Heart left ventricle (tissue), 16 donors: ENCODE measurements around the gene DNAJC3. TPM values are rescaled to one million over a fixed set of nuclear protein-coding genes. Genes with fewer than 3 reads are reported as not detected.
"Not testable (repeated sequence)": the region's sequence is repeated elsewhere in the genome, so short reads cannot be mapped to it uniquely, and the experiment has no call there.

Source experiments
- ATAC-seq, 4 donors: fragments of 200-7000 bp; cut with Tn5 transposase; one replicate each; pipeline ENCODE4 v1.9.1; 2020 to 2022; ENCODE audit warnings: moderate library complexity in 4 of 4, mild to moderate bottlenecking in 3 of 4, moderate number of reproducible peaks in 1 of 4
- DNase-seq, 5 donors: peaks; one replicate each; pipeline ENCODE4 v3.0.0-alpha.2; 2020
- H3K27ac ChIP-seq, 12 donors: fragments of 200-600 bp; sonication (generic) in 4 of 12; one replicate each; pipeline versions ENCODE4 v1.5.0 to v1.8.0; 2016 to 2022; ENCODE audit warnings: mild to moderate bottlenecking in 2 of 12
- H3K27me3 ChIP-seq, 9 donors: fragments of 200-600 bp; sonication (generic) in 2 of 9; one replicate each; pipeline versions ENCODE4 v1.5.1 to v1.8.0; 2016 to 2022; ENCODE audit warnings: mild to moderate bottlenecking in 3 of 9
- H3K36me3 ChIP-seq, 9 donors: fragments of 200-600 bp; sonication (generic) in 2 of 9; one replicate each; pipeline versions ENCODE4 v1.5.0 to v1.8.0; 2018 to 2022; ENCODE audit warnings: mild to moderate bottlenecking in 2 of 9
- H3K4me1 ChIP-seq, 12 donors: fragments of 200-600 bp; sonication (generic) in 4 of 12; one replicate each; pipeline versions ENCODE4 v1.5.0 to v1.8.0; 2016 to 2022; ENCODE audit warnings: mild to moderate bottlenecking in 3 of 12
- H3K4me3 ChIP-seq, 12 donors: fragments of 200-600 bp; sonication (generic) in 4 of 12; one replicate each; pipeline versions ENCODE4 v1.5.0 to v1.8.0; 2017 to 2022; ENCODE audit warnings: mild to moderate bottlenecking in 9 of 12, moderate library complexity in 4 of 12
- H3K9me3 ChIP-seq, 12 donors: fragments of 200-600 bp; sonication (generic) in 4 of 12; one replicate each; pipeline versions ENCODE4 v1.5.0 to v1.8.0; 2016 to 2022; ENCODE audit warnings: mild to moderate bottlenecking in 1 of 12
- CTCF ChIP-seq, 12 donors: fragments of 200-600 bp; sonication (generic) in 4 of 12; IDR thresholded peaks; one replicate each; pipeline versions ENCODE4 v1.5.0 to v1.8.0; 2018 to 2022; ENCODE audit warnings: antibody characterized with exemption in 12 of 12, mild to moderate bottlenecking in 5 of 12
- POLR2A ChIP-seq, 2 donors: fragments of 450-650 bp; IDR thresholded peaks; one replicate each; pipeline ENCODE4 v1.6.1; 2017; ENCODE audit warnings: antibody characterized with exemption in 2 of 2, mild to moderate bottlenecking in 2 of 2, moderate library complexity in 2 of 2
- WGBS, 4 donors: extraction: QIAGEN DNeasy Blood & Tissue Kit in 2 of 4; methylation state at CpG; one replicate each; pipeline versions ENCODE4 v1.1.5 to v1.1.7; 2013 to 2018; 5-methylcytosine and 5-hydroxymethylcytosine counted together
- intact Hi-C, 10 donors: fragments of 100-400 bp; cut with DNase I; formaldehyde crosslinking; loops; one replicate each; pipeline versions ENCODE4 v1.11.1 to v1.14.2; 2022
- polyA plus RNA-seq, 2 donors: library from polyadenylated mRNA; stranded (reverse); fragments of 200-250 nt; gene quantifications; one replicate each; pipeline ENCODE4 v1.2.3, GENCODE V29; 2013
- total RNA-seq, 9 donors: library from RNA; depleted of rRNA in 2 of 9; stranded (reverse); fragments of >200 nt in 2 of 9; fragmentation: NEBNext Ultra II Directional in 3 of 9; extraction: Animal tissue kit (Norgen Biotek cat#: 25700) in 3 of 9; gene quantifications; one replicate each; pipeline versions ENCODE4 v1.1.0 to v1.2.4, GENCODE V29; 2016 to 2023
- donor health status: ischemic (EF 13 %, LVEDD 7.1; RV severe dilation, severe dysfunction).
- donor health status: healthy with polysubstance abuse.
- donor health status: DM: no; HTN: yes; CAD: no.
- donor health status: DM: no; HTN: no; CAD: no.
- donor health status: ischemic (EF 25% LVEDD 6.9; RV normal size, moderate dysfunction).
- donor health status: ischemic (EF 25% LVEDD 5.7; RV mildly dilated, moderate dysfunction).
- donor health status: healthy.
- donor health status: DM: yes; HTN: yes; CAD: no.
- donor health status: ischemic (EF 35%, LVEDD 5.7; RV mildly dilated, moderate dysfunction).
- donor health status: nonischemic (EF 11% LVEDD 7.7; RV severe dilation, severe dysfunction).
- donor health status: DM: yes; HTN: yes; CAD: no.
- donor health status: PGD.
- donor health status: ischemic (EF 29% LVEDD 5.4; RV normal size, mild dysfunction).
- donor health status: nonischemic (EF 23%, LVEDD 6.1; RV moderate dilation, normal function).

The DNAJC3 gene
- total and polyA plus RNA-seq, 11 donors: 8.7 to 43.9 (median 33.7) TPM

- Histone ChIP-seq H3K27ac (peak overlapping the region in 1 of 12 donors; percentile 61), H3K9me3 (peaks cover 0 to 14% (median 8%) of the 10 kb centered on the region in 12 donors), H3K4me1 (peaks cover 0 to 39% (median 3%) of the 10 kb centered on the region in 12 donors), H3K27me3 (no peaks in the 10 kb centered on the region), H3K36me3 (peaks cover 0 to 48% (median 36%) of the 10 kb centered on the region in 9 donors), H3K4me3 (no peak overlapping the region)
- WGBS, 4 donors: 84 to 89% (median 84%) methylated on average over 4 of the region's 4 CpGs
- ATAC-seq (peak in 1 of 4 donors; percentile 53), DNase-seq (no peak)
- intact Hi-C loops: no loop called here
- TF ChIP-seq POLR2A (IDR thresholded peaks at IDR 0.05): no peak
- no peak for TF ChIP-seq CTCF (IDR thresholded peaks at IDR 0.05)
Observed at GRCh38 chr13:95708811-95709500, 32.0 kb downstream of the DNAJC3 start.

GRCh38 chr13:95710313-95710712 lies 33.4 kb downstream of the DNAJC3 start:
- H3K4me3 ChIP-seq: no peak overlapping the region
- H3K9me3 ChIP-seq: peaks cover 0 to 15% (median 8%) of the 10 kb centered on the region in 12 donors
- no peak for DNase-seq
- TF ChIP-seq CTCF (IDR thresholded peaks at IDR 0.05) (no peak), POLR2A (IDR thresholded peaks at IDR 0.05) (no peak)
- intact Hi-C loops: no loop called here
- no peak overlapping the region for H3K27ac ChIP-seq
- H3K36me3 ChIP-seq: peaks cover 0 to 57% (median 38%) of the 10 kb centered on the region in 9 donors
- H3K27me3 ChIP-seq: no peaks in the 10 kb centered on the region
- H3K4me1 ChIP-seq: peaks cover 0 to 39% (median 0%) of the 10 kb centered on the region in 12 donors
- no peak for ATAC-seq
- 92 to 97% (median 93%) methylated on average over 2 of the region's 2 CpGs for WGBS, 4 donors

GRCh38 chr13:95712846-95713245 lies 35.9 kb downstream of the DNAJC3 start:
- DNase-seq, intact Hi-C loops, H3K4me3 ChIP-seq, H3K27me3 ChIP-seq, ATAC-seq, H3K27ac ChIP-seq: not testable (repeated sequence)
- H3K9me3 ChIP-seq: peaks cover 0 to 15% (median 8%) of the 10 kb centered on the region in 12 donors
- H3K36me3 ChIP-seq: peaks cover 0 to 57% (median 38%) of the 10 kb centered on the region in 9 donors
- H3K4me1 ChIP-seq: peaks cover 0 to 18% (median 0%) of the 10 kb centered on the region in 12 donors
- 91 to 95% (median 92%) methylated on average over 4 of the region's 4 CpGs for WGBS, 4 donors

- no peak overlapping the region for H3K4me3 ChIP-seq
- no peak for ATAC-seq
- H3K36me3 ChIP-seq: peaks cover 0 to 57% (median 38%) of the 10 kb centered on the region in 9 donors
- intact Hi-C loops: no loop called here
- H3K4me1 ChIP-seq: peaks cover 0 to 10% (median 0%) of the 10 kb centered on the region in 12 donors
- H3K27ac ChIP-seq: no peak overlapping the region
- H3K9me3 ChIP-seq: peaks cover 0 to 15% (median 8%) of the 10 kb centered on the region in 12 donors
- 96 to 100% (median 98%) methylated on average over 3 of the region's 3 CpGs for WGBS, 4 donors
- DNase-seq: no peak
- H3K27me3 ChIP-seq: no peaks in the 10 kb centered on the region
- no peak for TF ChIP-seq POLR2A (IDR thresholded peaks at IDR 0.05)
- TF ChIP-seq CTCF (IDR thresholded peaks at IDR 0.05): no peak
Observed at GRCh38 chr13:95713651-95714050, 36.7 kb downstream of the DNAJC3 start.
